ENCODE results near the gene TMEM88. TPM values are rescaled to one million over a fixed set of nuclear protein-coding genes. Genes with fewer than 3 reads are reported as not detected.
A peak's percentile ranks its signal among the peaks of the same experiment; 100 is the strongest.

Gene TMEM88
- polyA plus RNA-seq, 4 donors, result 3.8 to 17.5 (median 7.3) TPM

DNA sequence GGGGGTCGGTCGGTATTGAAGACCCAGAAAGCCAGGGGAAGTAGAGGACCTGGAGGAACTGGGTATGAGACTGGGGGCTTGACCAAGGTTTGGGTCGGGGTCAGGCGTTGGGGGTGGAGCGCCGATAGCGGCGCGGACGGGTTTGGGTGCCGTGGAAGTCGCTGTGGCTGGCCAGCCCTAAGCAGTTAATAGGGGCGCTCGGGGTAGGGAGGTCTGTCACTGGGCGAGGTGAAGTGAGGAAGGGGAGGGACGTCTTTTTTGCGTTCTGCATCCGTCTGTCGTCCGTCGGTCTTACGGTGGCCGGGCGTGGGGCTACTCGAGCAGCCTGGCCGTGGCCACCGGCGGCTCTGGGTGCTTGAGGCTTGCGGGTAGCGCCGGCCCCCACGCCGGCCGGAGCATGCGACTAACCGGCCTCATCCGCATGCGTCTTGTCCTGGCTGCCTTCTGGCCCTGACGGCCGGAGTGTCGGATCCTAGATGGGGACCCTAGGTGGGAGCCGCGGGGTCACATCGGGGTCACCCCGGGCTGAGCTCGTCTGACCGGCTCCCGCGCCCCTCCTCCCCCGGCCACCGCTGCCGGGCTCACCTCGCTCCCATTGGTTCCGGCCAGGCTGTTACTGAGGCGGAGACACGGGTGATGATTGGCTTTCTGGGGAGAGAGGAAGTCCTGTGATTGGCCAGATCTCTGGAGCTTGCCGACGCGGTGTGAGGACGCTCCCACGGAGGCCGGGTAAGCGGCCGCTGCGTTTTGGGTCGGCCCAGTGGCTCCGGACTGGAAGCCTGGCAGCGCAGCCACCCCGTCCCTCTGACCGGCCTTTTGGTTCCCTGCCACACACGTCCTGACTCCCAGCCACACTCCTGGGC is 10.3 kb upstream of the TMEM88 start:
- Histone ChIP-seq H3K27me3 (ENCODE audit: control insufficient read depth in 3 of 3, insufficient read depth in 3 of 3, low read length in 3 of 3) (no peaks in the 10 kb centered on the region), H3K4me1 (ENCODE audit: control insufficient read depth in 3 of 3, insufficient read depth in 2 of 3, low read depth in 1 of 3, low read length in 2 of 3) (peaks cover 4 to 33% (median 14%) of the 10 kb centered on the region in 3 donors), H3K27ac (ENCODE audit: low read depth in 1 of 3, low read length in 2 of 3) (peak overlapping the region; percentile 94 to 99 (median 96)), H3K36me3 (ENCODE audit: control insufficient read depth in 3 of 3, insufficient read depth in 2 of 3, low read depth in 1 of 3, low read length in 3 of 3) (peaks cover 10 to 50% (median 15%) of the 10 kb centered on the region in 3 donors), H3K9me3 (ENCODE audit: control insufficient read depth in 2 of 2, insufficient read depth in 1 of 2, low read depth in 1 of 2, low read length in 1 of 2) (no peaks in the 10 kb centered on the region), H3K4me3 (ENCODE audit: low read depth in 1 of 3, low read length in 3 of 3) (peak overlapping the region; percentile 62 to 84 (median 71))
- 0% methylated on average over 62 to 71 of the region's 71 CpGs for WGBS, 3 donors
- FAIRE-seq (no peak), DNase-seq (peak; percentile 95 to 97)

DNA sequence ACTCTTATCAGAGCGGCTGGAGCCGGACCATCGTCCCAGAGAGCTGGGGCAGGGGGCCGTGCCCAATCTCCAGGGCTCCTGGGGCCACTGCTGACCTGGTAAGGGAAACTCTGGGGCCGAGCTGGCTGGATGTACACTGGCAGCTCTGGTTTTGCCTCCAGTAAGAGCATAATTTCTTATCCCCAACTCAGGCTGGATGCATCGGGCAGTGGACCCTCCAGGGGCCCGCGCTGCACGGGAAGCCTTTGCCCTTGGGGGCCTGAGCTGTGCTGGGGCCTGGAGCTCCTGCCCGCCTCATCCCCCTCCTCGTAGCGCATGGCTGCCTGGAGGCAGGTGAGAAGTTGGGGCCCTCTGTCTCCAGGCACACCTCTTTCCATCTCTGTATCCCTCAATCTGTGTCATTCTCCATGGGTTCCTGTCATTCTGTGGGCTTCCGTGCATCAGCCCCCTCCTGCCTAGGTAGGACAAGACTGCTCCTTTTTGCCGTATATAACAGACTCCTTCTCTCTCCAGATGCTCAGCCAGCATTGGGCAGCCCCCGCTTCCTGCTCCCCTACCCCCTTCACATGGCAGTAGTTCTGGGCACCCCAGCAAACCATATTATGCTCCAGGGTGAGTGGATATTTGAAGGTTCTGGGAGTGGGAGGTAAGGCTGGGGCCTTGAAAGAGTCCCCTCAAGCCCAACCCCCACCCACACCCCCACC is 9.4 kb upstream of the TMEM88 start:
- H3K27ac ChIP-seq (ENCODE audit: low read depth in 1 of 3, low read length in 2 of 3), result peak overlapping the region in 2 of 3 donors; percentile 50 to 94
- DNase-seq (no peak), FAIRE-seq (no peak)
- peaks cover 11 to 54% (median 15%) of the 10 kb centered on the region in 3 donors for H3K36me3 ChIP-seq (ENCODE audit: control insufficient read depth in 3 of 3, insufficient read depth in 2 of 3, low read depth in 1 of 3, low read length in 3 of 3)
- H3K9me3 ChIP-seq (ENCODE audit: control insufficient read depth in 2 of 2, insufficient read depth in 1 of 2, low read depth in 1 of 2, low read length in 1 of 2), result no peaks in the 10 kb centered on the region
- no peaks in the 10 kb centered on the region for H3K27me3 ChIP-seq (ENCODE audit: control insufficient read depth in 3 of 3, insufficient read depth in 3 of 3, low read length in 3 of 3)
- WGBS, 3 donors, result 68 to 79% (median 69%) methylated on average over 14 to 15 of the region's 15 CpGs
- peak overlapping the region in 2 of 3 donors; percentile 71 to 84 for H3K4me3 ChIP-seq (ENCODE audit: low read depth in 1 of 3, low read length in 3 of 3)
- H3K4me1 ChIP-seq (ENCODE audit: control insufficient read depth in 3 of 3, insufficient read depth in 2 of 3, low read depth in 1 of 3, low read length in 2 of 3), result peaks cover 0 to 23% (median 10%) of the 10 kb centered on the region in 3 donors

DNA sequence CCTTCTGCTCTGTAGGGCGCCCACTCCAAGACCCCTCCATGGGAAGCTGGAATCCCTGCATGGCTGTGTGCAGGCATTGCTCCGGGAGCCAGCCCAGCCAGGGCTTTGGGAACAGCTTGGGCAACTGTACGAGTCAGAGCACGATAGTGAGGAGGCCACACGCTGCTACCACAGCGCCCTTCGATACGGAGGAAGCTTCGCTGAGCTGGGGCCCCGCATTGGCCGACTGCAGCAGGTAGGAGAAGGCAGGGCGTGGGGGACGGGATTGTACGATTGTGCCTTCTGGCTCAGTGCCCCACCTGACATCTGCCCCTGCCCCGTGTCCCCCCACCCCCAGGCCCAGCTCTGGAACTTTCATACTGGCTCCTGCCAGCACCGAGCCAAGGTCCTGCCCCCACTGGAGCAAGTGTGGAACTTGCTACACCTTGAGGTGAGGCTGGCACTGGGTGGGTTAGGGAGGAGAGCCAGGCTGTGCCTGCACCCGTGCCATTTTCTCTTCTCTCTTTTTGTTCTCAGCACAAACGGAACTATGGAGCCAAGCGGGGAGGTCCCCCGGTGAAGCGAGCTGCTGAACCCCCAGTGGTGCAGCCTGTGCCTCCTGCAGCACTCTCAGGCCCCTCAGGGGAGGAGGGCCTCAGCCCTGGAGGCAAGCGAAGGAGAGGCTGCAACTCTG is 8.7 kb upstream of the TMEM88 start:
- H3K4me1 ChIP-seq (ENCODE audit: control insufficient read depth in 3 of 3, insufficient read depth in 2 of 3, low read depth in 1 of 3, low read length in 2 of 3), result peaks cover 0 to 16% (median 4%) of the 10 kb centered on the region in 3 donors
- H3K9me3 ChIP-seq (ENCODE audit: control insufficient read depth in 2 of 2, insufficient read depth in 1 of 2, low read depth in 1 of 2, low read length in 1 of 2), result no peaks in the 10 kb centered on the region
- no peak overlapping the region for H3K27ac ChIP-seq (ENCODE audit: low read depth in 1 of 3, low read length in 2 of 3)
- H3K4me3 ChIP-seq (ENCODE audit: low read depth in 1 of 3, low read length in 3 of 3), result no peak overlapping the region
- peaks cover 13 to 61% (median 15%) of the 10 kb centered on the region in 3 donors for H3K36me3 ChIP-seq (ENCODE audit: control insufficient read depth in 3 of 3, insufficient read depth in 2 of 3, low read depth in 1 of 3, low read length in 3 of 3)
- H3K27me3 ChIP-seq (ENCODE audit: control insufficient read depth in 3 of 3, insufficient read depth in 3 of 3, low read length in 3 of 3), result no peaks in the 10 kb centered on the region
- no peak for DNase-seq
- WGBS, 3 donors, result 86 to 87% (median 87%) methylated on average over 22 of the region's 22 CpGs
- no peak for FAIRE-seq

DNA sequence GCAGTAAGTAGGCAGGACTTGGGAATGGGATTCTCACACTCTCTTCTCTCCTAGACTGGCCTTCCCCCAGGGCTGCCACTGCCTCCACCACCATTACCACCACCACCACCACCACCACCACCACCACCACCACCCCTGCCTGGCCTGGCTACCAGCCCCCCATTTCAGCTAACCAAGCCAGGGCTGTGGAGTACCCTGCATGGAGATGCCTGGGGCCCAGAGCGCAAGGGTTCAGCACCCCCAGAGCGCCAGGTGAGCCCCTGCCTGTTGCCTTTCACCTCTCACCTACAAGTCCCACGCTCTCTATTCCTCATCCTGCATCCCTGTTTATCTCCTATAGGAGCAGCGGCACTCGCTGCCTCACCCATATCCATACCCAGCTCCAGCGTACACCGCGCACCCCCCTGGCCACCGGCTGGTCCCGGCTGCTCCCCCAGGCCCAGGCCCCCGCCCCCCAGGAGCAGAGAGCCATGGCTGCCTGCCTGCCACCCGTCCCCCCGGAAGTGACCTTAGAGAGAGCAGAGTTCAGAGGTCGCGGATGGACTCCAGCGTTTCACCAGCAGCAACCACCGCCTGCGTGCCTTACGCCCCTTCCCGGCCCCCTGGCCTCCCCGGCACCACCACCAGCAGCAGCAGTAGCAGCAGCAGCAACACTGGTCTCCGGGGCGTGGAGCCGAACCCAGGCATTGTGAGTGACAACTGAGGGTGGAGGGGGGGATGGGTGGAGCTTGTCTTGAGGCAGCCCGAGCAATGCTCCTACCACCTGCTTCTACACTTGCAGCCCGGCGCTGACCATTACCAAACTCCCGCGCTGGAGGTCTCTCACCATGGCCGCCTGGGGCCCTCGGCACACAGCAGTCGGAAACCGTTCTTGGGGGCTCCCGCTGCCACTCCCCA is 7.9 kb upstream of the TMEM88 start:
- no peak for DNase-seq
- H3K4me3 ChIP-seq (ENCODE audit: low read depth in 1 of 3, low read length in 3 of 3), result no peak overlapping the region

DNA sequence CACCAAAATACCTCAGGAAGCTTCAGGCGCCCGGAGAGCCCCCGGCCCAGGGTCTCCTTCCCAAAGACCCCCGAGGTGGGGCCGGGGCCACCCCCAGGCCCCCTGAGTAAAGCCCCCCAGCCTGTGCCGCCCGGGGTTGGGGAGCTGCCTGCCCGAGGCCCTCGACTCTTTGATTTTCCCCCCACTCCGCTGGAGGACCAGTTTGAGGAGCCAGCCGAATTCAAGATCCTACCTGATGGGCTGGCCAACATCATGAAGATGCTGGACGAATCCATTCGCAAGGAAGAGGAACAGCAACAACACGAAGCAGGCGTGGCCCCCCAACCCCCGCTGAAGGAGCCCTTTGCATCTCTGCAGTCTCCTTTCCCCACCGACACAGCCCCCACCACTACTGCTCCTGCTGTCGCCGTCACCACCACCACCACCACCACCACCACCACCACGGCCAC is 6.7 kb upstream of the TMEM88 start:
- FAIRE-seq, result no peak
- H3K9me3 ChIP-seq (ENCODE audit: control insufficient read depth in 2 of 2, insufficient read depth in 1 of 2, low read depth in 1 of 2, low read length in 1 of 2), result no peaks in the 10 kb centered on the region
- no peak for DNase-seq
- H3K27me3 ChIP-seq (ENCODE audit: control insufficient read depth in 3 of 3, insufficient read depth in 3 of 3, low read length in 3 of 3), result no peaks in the 10 kb centered on the region
- no peak overlapping the region for H3K27ac ChIP-seq (ENCODE audit: low read depth in 1 of 3, low read length in 2 of 3)
- no peak overlapping the region for H3K4me3 ChIP-seq (ENCODE audit: low read depth in 1 of 3, low read length in 3 of 3)
- 81% methylated on average over 15 to 20 of the region's 20 CpGs for WGBS, 3 donors
- H3K36me3 ChIP-seq (ENCODE audit: control insufficient read depth in 3 of 3, insufficient read depth in 2 of 3, low read depth in 1 of 3, low read length in 3 of 3), result peaks cover 17 to 80% (median 18%) of the 10 kb centered on the region in 3 donors
- peaks cover 0 to 15% (median 4%) of the 10 kb centered on the region in 3 donors for H3K4me1 ChIP-seq (ENCODE audit: control insufficient read depth in 3 of 3, insufficient read depth in 2 of 3, low read depth in 1 of 3, low read length in 2 of 3)

More for the DNA sequence above, 7.9 kb upstream of the TMEM88 start:
- Histone ChIP-seq H3K36me3 (ENCODE audit: control insufficient read depth in 3 of 3, insufficient read depth in 2 of 3, low read depth in 1 of 3, low read length in 3 of 3) (peaks cover 13 to 68% (median 15%) of the 10 kb centered on the region in 3 donors), H3K27ac (ENCODE audit: low read depth in 1 of 3, low read length in 2 of 3) (no peak overlapping the region), H3K4me1 (ENCODE audit: control insufficient read depth in 3 of 3, insufficient read depth in 2 of 3, low read depth in 1 of 3, low read length in 2 of 3) (peaks cover 0 to 18% (median 4%) of the 10 kb centered on the region in 3 donors), H3K9me3 (ENCODE audit: control insufficient read depth in 2 of 2, insufficient read depth in 1 of 2, low read depth in 1 of 2, low read length in 1 of 2) (no peaks in the 10 kb centered on the region), H3K27me3 (ENCODE audit: control insufficient read depth in 3 of 3, insufficient read depth in 3 of 3, low read length in 3 of 3) (no peaks in the 10 kb centered on the region)
- 82 to 87% (median 87%) methylated on average over 29 to 34 of the region's 34 CpGs for WGBS, 3 donors
- no peak for FAIRE-seq

DNA sequence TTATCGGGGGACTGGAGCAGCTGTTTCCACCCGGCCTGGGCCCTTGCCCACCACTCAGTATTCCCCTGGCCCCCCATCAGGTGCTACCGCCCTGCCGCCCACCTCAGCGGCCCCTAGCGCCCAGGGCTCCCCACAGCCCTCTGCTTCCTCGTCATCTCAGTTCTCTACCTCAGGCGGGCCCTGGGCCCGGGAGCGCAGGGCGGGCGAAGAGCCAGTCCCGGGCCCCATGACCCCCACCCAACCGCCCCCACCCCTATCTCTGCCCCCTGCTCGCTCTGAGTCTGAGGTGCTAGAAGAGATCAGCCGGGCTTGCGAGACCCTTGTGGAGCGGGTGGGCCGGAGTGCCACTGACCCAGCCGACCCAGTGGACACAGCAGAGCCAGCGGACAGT is 6.1 kb upstream of the TMEM88 start:
- WGBS, 3 donors, result 92 to 94% (median 92%) methylated on average over 21 of the region's 21 CpGs
- no peak for DNase-seq
- FAIRE-seq, result no peak
- Histone ChIP-seq H3K27ac (ENCODE audit: low read depth in 1 of 3, low read length in 2 of 3) (no peak overlapping the region), H3K4me3 (ENCODE audit: low read depth in 1 of 3, low read length in 3 of 3) (no peak overlapping the region), H3K9me3 (ENCODE audit: control insufficient read depth in 2 of 2, insufficient read depth in 1 of 2, low read depth in 1 of 2, low read length in 1 of 2) (no peaks in the 10 kb centered on the region), H3K4me1 (ENCODE audit: control insufficient read depth in 3 of 3, insufficient read depth in 2 of 3, low read depth in 1 of 3, low read length in 2 of 3) (peaks cover 0 to 15% (median 4%) of the 10 kb centered on the region in 3 donors), H3K36me3 (ENCODE audit: control insufficient read depth in 3 of 3, insufficient read depth in 2 of 3, low read depth in 1 of 3, low read length in 3 of 3) (peaks cover 17 to 84% (median 20%) of the 10 kb centered on the region in 3 donors), H3K27me3 (ENCODE audit: control insufficient read depth in 3 of 3, insufficient read depth in 3 of 3, low read length in 3 of 3) (no peaks in the 10 kb centered on the region)

DNA sequence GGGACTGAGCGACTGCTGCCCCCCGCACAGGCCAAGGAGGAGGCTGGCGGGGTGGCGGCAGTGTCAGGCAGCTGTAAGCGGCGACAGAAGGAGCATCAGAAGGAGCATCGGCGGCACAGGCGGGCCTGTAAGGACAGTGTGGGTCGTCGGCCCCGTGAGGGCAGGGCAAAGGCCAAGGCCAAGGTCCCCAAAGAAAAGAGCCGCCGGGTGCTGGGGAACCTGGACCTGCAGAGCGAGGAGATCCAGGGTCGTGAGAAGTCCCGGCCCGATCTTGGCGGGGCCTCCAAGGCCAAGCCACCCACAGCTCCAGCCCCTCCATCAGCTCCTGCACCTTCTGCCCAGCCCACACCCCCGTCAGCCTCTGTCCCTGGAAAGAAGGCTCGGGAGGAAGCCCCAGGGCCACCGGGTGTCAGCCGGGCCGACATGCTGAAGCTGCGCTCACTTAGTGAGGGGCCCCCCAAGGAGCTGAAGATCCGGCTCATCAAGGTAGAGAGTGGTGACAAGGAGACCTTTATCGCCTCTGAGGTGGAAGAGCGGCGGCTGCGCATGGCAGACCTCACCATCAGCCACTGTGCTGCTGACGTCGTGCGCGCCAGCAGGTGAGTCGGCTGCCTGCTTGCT is 5.6 kb upstream of the TMEM88 start:
- Histone ChIP-seq H3K27me3 (ENCODE audit: control insufficient read depth in 3 of 3, insufficient read depth in 3 of 3, low read length in 3 of 3) (no peaks in the 10 kb centered on the region), H3K9me3 (ENCODE audit: control insufficient read depth in 2 of 2, insufficient read depth in 1 of 2, low read depth in 1 of 2, low read length in 1 of 2) (no peaks in the 10 kb centered on the region), H3K4me1 (ENCODE audit: control insufficient read depth in 3 of 3, insufficient read depth in 2 of 3, low read depth in 1 of 3, low read length in 2 of 3) (peaks cover 0 to 15% (median 4%) of the 10 kb centered on the region in 3 donors), H3K36me3 (ENCODE audit: control insufficient read depth in 3 of 3, insufficient read depth in 2 of 3, low read depth in 1 of 3, low read length in 3 of 3) (peaks cover 17 to 88% (median 20%) of the 10 kb centered on the region in 3 donors), H3K27ac (ENCODE audit: low read depth in 1 of 3, low read length in 2 of 3) (no peak overlapping the region), H3K4me3 (ENCODE audit: low read depth in 1 of 3, low read length in 3 of 3) (no peak overlapping the region)
- no peak for FAIRE-seq
- WGBS, 3 donors, result 82 to 83% (median 83%) methylated on average over 29 to 35 of the region's 35 CpGs
- no peak for DNase-seq

Data from small intestine (tissue), 7 donors.